ENCODE results near the gene NCAM1.
A peak's percentile ranks its signal among the peaks of the same experiment; 100 is the strongest.

NCAM1 gene

DNA sequence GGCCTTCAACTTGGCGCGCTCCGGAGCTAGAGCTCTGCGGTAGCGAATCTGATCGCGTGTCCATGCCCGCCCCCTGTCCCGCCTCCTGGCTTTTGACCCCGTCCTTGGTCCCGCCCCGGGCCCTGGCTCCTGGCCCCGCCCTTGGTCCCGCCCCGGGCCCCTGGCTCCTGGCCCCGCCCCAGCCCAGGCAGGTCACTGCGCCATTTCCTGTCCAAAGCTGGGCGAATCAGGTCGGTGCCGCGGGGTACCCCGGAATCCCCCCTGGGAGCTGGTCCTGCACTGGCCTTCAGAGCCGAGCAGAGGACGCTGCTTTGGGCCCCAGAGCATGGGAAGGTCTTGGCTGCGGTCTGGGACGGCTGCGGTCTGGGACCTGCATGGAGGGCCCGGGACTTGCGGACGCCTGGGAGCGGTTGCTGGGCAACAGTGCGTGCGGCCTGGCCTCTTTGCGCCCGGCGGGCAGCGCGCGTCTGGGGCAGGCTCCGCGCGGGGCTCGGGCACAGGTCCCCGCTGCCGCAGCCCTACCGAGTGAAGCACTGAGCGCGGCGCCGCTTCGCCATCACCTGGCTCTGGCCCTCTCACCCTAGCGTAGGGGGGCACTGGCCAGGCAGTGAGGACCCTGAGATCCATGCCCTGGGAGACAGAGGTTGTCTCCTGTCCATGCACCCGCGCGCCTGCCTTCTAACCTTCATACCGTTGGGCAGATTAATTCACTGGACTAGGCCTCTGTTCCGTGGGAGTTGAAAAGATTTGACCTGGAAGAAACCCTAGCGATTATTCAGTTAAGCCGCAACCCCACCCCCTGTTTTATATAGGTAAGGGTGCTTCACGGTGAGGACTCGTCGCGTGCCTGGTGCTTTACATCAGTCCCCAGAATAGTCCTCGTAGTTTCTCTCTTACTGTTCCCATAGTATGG, 353.4 kb downstream of the NCAM1 start, which contains the start of gene TTC12:
TSS of gene TTC12 (plus strand) at position 195 of the 913 bp plus-strand sequence. CDS start 1,675 bp downstream, outside the sequence.
- peak; percentile 97 for DNase-seq (ENCODE audit: low spot score)

DNA sequence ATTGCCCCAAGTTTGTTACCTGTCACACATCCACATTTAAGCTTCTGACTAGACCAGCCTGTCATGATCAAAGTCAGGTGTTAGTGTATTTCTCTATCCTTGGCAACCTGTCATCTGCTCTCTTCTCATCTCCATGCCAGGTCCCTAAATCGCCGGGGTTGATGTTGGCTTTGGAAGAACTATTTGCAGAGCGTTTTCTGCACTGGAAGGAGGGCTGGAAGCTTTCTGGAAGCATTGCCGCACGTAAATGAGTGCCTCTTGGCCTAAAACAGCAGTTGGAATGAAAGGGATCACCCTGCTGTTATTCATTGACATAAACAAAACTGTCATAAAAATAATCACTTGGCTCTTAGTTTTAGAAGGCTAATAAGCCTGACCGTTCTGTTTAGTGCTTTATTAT, 354.6 kb downstream of the NCAM1 start:
- no peak for DNase-seq (ENCODE audit: low spot score)

DNA sequence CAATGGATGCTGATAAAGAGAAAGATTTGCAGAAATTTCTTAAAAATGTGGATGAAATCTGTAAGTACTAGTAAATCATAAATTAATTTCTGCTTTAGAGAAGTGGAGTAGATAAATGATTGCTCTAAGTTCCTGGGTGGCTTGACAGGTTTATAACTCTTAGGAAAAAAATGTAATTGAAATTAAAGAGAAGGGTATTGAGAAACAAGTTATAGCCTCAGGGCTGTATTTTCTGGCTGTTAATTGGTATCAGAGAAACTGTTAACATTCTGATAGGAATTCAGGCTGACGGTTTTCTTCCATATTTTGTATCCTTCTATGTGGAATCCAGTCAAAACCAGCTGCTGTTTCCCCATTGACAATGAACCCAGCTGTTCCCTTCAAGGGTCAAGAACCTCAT, 355.0 kb downstream of the NCAM1 start:
- no peak for DNase-seq (ENCODE audit: low spot score)

DNA sequence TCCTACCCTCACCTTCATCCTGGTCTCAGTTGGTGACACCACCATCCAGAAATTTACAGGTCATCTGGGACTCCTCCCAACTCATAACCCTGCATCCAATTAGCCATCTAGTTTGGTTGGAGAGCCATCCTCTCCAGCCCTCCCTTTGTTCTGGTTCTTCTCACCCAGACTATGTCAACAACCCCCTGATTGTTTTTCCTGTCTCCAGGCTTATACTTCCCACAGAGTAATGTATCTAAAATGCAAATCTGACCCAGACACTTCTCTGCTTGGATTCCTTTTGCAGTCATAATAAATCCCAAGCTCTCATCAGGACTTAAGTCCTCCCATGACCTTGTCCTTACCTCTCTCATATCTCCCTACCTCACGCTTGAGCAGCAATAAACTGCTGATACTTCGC, 356.1 kb downstream of the NCAM1 start:
- no peak for DNase-seq (ENCODE audit: low spot score)

DNA sequence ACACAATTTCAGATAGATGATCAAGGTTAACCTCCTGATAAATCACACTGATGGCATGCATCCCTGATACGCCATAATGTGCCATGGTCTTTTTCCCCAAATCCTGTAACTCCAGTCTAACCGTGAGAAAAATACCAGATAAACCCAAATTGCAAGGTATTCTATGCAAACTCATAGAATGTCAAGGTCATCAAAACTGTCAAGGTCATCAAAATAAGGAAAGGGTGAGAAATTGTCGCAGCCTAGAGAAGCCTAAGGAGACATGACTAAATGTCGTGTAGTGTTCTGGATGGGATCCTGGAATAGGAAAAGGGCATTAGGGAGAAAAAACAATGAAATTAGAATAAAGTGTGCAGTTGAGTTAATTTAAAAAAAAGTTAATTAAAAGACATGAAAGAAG, 357.9 kb downstream of the NCAM1 start:
- DNase-seq (ENCODE audit: low spot score) = no peak

DNA sequence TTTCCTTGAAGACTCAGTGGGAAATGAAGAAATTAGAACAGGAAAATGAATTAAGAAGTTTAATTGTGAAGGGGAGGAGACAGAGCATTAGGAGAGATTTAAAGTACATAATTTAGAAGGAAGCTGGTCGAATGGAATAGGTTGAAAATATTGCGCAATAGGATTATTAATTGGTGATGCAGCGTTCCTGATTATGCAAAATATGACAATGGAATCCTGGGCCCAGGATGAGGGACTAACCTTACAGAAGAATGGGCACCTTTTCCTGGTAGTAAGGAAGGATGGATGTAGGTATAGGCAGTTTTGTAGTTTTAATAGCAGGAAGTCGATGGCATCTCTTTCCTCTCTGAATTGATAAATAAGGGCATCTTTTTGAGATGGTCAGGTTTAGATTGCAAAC, 360.9 kb downstream of the NCAM1 start:
- no peak for DNase-seq (ENCODE audit: low spot score)

DNA sequence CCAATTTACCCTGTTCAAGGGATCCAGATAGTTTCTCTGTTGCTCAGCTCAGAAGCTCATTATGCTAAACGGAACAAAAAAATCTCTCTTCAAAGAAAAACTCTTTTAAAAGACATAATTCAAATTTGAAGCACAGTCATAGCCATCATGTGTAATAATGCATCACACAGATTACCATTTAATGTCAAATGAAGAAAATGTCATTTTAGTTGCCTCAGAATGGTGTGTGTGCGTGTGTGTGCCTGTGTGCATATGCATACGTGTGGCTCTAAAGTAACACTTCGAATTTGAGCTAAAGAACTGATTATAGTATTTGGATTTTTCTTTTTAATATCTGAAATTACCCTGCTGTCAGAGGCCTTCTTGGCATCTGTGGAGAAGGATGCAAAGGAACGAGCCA, 363.0 kb downstream of the NCAM1 start:
- no peak for DNase-seq (ENCODE audit: low spot score)
